ENCODE data around the gene TELO2.

TELO2 gene

GRCh38 chr16:1534021-1535020, 41.2 kb downstream of the TELO2 start:
- TF ChIP-seq, protein P1, sequence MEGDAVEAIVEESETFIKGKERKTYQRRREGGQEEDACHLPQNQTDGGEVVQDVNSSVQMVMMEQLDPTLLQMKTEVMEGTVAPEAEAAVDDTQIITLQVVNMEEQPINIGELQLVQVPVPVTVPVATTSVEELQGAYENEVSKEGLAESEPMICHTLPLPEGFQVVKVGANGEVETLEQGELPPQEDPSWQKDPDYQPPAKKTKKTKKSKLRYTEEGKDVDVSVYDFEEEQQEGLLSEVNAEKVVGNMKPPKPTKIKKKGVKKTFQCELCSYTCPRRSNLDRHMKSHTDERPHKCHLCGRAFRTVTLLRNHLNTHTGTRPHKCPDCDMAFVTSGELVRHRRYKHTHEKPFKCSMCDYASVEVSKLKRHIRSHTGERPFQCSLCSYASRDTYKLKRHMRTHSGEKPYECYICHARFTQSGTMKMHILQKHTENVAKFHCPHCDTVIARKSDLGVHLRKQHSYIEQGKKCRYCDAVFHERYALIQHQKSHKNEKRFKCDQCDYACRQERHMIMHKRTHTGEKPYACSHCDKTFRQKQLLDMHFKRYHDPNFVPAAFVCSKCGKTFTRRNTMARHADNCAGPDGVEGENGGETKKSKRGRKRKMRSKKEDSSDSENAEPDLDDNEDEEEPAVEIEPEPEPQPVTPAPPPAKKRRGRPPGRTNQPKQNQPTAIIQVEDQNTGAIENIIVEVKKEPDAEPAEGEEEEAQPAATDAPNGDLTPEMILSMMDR (conservative IDR thresholded peaks at IDR 0.05; ENCODE audit: low read depth, low read length) = no peak
- DNase-seq (ENCODE audit: low read depth) = no peak
- H3K4me3 ChIP-seq (ENCODE audit: low read length) = no peak overlapping the region

DNA sequence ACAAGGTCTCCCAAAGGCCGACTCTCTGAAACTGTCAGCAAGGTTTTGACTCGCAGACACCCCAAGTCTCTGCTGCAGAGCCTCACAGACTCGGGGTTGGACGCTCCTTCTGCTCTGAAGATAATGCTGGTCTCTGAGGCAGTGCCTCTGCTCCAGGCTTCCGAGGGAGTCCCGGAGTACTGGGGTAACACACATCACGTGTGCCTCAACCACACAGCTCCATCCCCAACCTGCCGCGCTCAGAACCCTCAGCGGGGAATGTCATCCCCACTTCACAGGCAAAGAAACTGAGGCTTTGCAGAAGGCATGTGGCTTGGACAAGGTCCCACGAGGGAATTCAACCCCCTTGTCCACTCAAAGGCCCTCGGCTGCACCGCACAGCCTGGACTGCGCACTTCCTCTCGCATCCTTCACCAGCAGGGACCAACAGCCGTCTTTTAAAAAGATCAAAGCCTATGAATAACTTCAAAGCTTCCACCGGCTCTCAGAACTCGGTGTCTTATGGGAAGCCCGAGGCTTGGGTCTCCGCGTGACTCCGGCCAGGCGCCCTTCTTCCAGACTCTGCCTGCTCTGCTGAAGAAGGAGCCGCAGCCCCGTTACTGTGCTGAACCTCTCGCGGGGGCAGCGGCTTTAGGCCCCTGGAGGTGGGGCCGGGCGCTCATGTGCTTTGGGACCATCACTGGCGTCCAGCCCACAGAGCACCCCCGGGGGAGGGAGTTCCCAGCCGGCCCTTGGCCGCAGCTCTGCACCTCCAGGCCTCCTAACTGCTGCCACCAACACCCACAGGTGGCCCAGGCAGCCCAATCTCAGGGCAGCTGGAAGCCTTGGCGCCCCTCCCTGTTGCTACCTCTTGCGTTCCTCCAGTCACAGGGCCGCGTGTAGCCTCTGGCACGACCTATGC, 42.5 kb downstream of the TELO2 start:
- TF ChIP-seq, protein P1 (conservative IDR thresholded peaks at IDR 0.05; ENCODE audit: low read depth, low read length) = no peak
- no peak for DNase-seq (ENCODE audit: low read depth)
- H3K4me3 ChIP-seq (ENCODE audit: low read length) = no peak overlapping the region

DNA sequence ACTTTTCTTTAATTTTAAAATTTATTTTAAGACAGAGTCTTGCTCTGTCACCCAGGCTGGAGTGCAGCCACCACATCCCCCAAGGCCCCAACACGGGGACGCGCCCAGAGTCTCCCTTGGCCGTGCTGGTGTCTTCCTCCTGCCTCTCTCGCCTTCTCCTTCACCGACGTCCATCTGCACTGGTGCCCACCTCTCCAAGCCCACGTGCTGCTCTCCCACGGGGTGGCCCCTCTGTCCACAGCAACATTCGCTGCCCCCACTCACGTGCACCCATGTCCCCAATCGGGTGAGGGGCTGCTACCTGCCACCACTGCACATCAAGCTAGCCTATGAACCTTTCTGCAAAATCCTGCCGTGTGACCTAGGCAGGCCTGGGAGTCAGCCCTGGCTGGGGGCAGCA, 43.4 kb downstream of the TELO2 start:
- H3K4me3 ChIP-seq (ENCODE audit: low read length) = no peak overlapping the region
- no peak for DNase-seq (ENCODE audit: low read depth)
- TF ChIP-seq, protein P1 (conservative IDR thresholded peaks at IDR 0.05; ENCODE audit: low read depth, low read length) = no peak

GRCh38 chr16:1537138-1537577, 44.0 kb downstream of the TELO2 start:
- DNase-seq (ENCODE audit: low read depth) = no peak
- TF ChIP-seq, protein P1 (conservative IDR thresholded peaks at IDR 0.05; ENCODE audit: low read depth, low read length) = no peak
- no peak overlapping the region for H3K4me3 ChIP-seq (ENCODE audit: low read length)

DNA sequence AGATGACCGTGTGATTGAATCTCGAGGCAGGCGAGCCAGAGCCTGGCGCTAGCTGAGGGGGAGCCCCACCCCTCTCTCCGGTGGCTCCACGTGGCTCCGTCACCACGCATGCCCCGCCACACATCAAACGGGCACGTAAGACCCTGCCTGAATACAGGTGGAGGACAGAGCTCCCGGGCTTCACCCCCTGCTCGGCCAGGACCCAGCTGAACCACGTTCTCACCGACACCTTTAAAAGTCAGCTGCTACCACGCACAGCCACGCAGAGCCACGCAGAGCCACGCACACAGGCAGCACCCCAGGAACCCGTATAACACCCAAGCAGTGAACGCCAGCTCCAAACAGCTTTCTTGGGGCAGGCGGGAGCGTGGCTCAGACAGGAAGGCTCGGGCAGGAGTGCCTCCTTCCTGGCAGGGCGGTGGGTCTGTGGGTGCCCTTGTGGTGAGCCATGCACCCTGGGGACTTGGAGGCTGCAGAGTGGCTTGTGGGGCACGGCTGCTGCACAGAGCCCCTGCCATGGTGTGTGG, 44.7 kb downstream of the TELO2 start:
- H3K4me3 ChIP-seq (ENCODE audit: low read length) = no peak overlapping the region

DNA sequence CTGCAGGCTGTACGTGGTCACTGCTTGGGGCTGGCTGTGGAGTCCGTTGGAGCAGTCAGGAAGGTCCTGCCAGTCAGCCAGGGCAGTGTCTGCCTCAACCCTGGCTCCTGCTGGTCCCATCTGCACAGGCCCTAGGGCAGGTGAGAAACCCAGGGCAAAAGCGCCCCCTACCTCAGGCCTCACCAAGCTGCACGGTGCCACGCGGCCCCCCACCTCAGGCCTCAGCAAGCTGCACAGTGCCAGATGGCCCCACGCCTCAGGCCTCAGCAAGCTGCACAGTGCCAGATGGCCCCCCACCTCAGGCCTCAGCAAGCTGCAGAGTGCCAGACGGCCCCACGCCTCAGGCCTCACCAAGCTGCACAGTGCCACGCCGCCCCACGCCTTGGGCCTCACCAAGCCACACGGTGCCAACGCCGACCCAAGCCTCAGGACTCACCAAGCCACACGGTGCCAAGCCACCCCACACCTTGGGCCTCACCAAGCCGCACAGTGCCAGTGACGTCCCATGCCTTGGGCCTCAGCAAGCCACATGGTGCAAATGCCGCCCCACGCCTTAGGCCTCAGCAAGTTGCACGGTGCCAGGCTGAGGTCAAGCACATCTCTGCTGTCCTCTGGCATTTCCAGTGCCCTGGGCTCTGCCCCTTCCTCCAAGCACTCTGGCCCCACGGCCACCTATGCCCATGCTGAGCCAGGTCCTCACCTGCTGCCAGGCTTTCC, 45.8 kb downstream of the TELO2 start:
- no peak for DNase-seq (ENCODE audit: low read depth)

More for the DNA sequence above, 44.7 kb downstream of the TELO2 start:
- TF ChIP-seq, protein P1 (conservative IDR thresholded peaks at IDR 0.05; ENCODE audit: low read depth, low read length) = no peak
- DNase-seq (ENCODE audit: low read depth) = no peak

More for the DNA sequence above, 45.8 kb downstream of the TELO2 start:
- H3K4me3 ChIP-seq (ENCODE audit: low read length) = no peak overlapping the region
- TF ChIP-seq, protein P1 (conservative IDR thresholded peaks at IDR 0.05; ENCODE audit: low read depth, low read length) = peak; percentile 11
